Endothelial cell (in vitro differentiated cells): ENCODE results near the gene KLHL24. TPM values are rescaled to one million over a fixed set of nuclear protein-coding genes. Genes with fewer than 3 reads are reported as not detected.
"Not testable (repeated sequence)": the region's sequence is repeated elsewhere in the genome, so short reads cannot be mapped to it uniquely, and the experiment has no call there.

ENCODE experiments used
- DNase-seq: peaks from one replicate; pipeline ENCODE4 v3.0.0; 2021; ENCODE audit warnings: low spot score
- H3K27ac Mint-ChIP-seq: one replicate; pipeline ENCODE4 v1.8.0; 2021; ENCODE audit warnings: mixed read lengths, inconsistent platforms; ENCODE audit not compliant: unreplicated experiment
- H3K27me3 Mint-ChIP-seq: one replicate; pipeline ENCODE4 v1.8.0; 2021; ENCODE audit warnings: mild to moderate bottlenecking, moderate library complexity, mixed read lengths, inconsistent platforms; ENCODE audit not compliant: unreplicated experiment
- H3K36me3 Mint-ChIP-seq: one replicate; pipeline ENCODE4 v1.8.0; 2021; ENCODE audit warnings: mild to moderate bottlenecking, low read depth, mixed read lengths, inconsistent platforms; ENCODE audit not compliant: unreplicated experiment
- H3K4me1 Mint-ChIP-seq: one replicate; pipeline ENCODE4 v1.8.0; 2021; ENCODE audit warnings: mild to moderate bottlenecking, mixed read lengths, inconsistent platforms; ENCODE audit not compliant: unreplicated experiment
- H3K4me3 Mint-ChIP-seq: one replicate; pipeline ENCODE4 v1.8.0; 2021; ENCODE audit warnings: mild to moderate bottlenecking, mixed read lengths, inconsistent platforms; ENCODE audit not compliant: unreplicated experiment
- H3K9me3 Mint-ChIP-seq: one replicate; pipeline ENCODE4 v1.8.0; 2021; ENCODE audit warnings: mixed read lengths, inconsistent platforms; ENCODE audit not compliant: unreplicated experiment
- total RNA-seq: library from RNA; stranded (reverse); fragmentation: NEBNext Ultra II Directional; extraction: Animal tissue kit (Norgen Biotek cat#: 25700); gene quantifications from one replicate; pipeline ENCODE4 v1.2.1, GENCODE V29; 2021; ENCODE audit not compliant: unreplicated experiment
- TF ChIP-seq, protein P1 (sequence below): fragments of 200-600 bp; sonication (generic); IDR thresholded peaks from one replicate; pipeline ENCODE4 v1.5.0; 2021; ENCODE audit warnings: antibody characterized with exemption; ENCODE audit not compliant: unreplicated experiment

Gene KLHL24
- total RNA-seq, 1 donor from 2014 or later = 50.9 TPM

DNA sequence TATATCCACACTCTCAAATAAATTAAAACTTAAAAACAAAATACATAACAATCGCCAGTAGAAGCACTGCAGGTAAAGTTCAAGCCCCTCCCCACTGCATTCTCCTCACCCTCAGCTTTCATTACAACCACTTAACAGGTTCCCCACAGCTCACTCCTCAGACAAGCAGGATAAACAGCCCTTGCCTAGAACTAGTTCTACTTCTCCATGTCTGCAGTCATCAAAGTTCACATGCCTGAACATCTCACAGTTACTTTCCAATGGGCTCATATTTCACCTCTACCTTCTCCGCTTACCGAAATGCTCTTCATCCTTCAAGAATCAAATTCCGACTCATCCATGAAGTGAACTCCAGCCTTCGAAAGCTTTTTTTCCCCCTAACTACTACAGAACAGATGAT, 66.3 kb downstream of the KLHL24 start:
- TF ChIP-seq, protein P1, sequence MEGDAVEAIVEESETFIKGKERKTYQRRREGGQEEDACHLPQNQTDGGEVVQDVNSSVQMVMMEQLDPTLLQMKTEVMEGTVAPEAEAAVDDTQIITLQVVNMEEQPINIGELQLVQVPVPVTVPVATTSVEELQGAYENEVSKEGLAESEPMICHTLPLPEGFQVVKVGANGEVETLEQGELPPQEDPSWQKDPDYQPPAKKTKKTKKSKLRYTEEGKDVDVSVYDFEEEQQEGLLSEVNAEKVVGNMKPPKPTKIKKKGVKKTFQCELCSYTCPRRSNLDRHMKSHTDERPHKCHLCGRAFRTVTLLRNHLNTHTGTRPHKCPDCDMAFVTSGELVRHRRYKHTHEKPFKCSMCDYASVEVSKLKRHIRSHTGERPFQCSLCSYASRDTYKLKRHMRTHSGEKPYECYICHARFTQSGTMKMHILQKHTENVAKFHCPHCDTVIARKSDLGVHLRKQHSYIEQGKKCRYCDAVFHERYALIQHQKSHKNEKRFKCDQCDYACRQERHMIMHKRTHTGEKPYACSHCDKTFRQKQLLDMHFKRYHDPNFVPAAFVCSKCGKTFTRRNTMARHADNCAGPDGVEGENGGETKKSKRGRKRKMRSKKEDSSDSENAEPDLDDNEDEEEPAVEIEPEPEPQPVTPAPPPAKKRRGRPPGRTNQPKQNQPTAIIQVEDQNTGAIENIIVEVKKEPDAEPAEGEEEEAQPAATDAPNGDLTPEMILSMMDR = no peak
- H3K27ac Mint-ChIP-seq = no peak overlapping the region

GRCh38 chr3:183703892-183704291, 68.5 kb downstream of the KLHL24 start:
- not testable (repeated sequence) for H3K4me3 Mint-ChIP-seq, H3K36me3 Mint-ChIP-seq, DNase-seq, H3K27me3 Mint-ChIP-seq, H3K9me3 Mint-ChIP-seq
- Mint-ChIP-seq H3K27ac (peak overlapping the region; percentile 12), H3K4me1 (peaks cover 34% of the 10 kb centered on the region)

More for the DNA sequence above, 66.3 kb downstream of the KLHL24 start:
- Mint-ChIP-seq H3K4me1 (peaks cover 35% of the 10 kb centered on the region), H3K9me3 (no peaks in the 10 kb centered on the region), H3K27me3 (peaks cover 8% of the 10 kb centered on the region), H3K36me3 (peaks cover 9% of the 10 kb centered on the region), H3K4me3 (no peak overlapping the region)
- DNase-seq = no peak

DNA sequence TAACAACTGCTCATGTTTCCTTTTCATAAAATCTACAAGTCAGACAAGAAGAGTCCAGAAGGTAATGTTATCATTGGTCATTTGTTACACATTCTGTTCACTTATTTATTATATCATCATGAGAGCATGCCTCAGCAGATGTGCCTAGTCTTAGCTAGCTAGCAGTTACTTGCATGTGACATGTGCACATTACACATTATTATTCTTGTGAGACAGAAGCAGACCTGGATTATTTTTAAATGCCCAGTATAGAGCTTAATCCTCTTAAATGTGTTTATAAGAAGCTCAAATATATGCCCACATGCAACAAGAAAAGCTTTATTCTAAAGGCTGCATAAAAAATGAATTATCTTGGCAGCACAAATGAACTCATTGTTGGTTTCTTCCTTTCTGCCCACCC, 74.8 kb downstream of the KLHL24 start:
- TF ChIP-seq, protein P1 = no peak
- Mint-ChIP-seq H3K36me3 (peaks cover 2% of the 10 kb centered on the region), H3K27ac (peak overlapping the region; percentile 48), H3K4me1 (peaks cover 10% of the 10 kb centered on the region), H3K4me3 (no peak overlapping the region), H3K9me3 (no peaks in the 10 kb centered on the region), H3K27me3 (no peaks in the 10 kb centered on the region)
- DNase-seq = no peak

- DNase-seq = no peak
- Mint-ChIP-seq H3K9me3 (no peaks in the 10 kb centered on the region), H3K36me3 (peaks cover 6% of the 10 kb centered on the region), H3K27me3 (no peaks in the 10 kb centered on the region), H3K27ac (no peak overlapping the region), H3K4me1 (peaks cover 8% of the 10 kb centered on the region), H3K4me3 (no peak overlapping the region)
- TF ChIP-seq, protein P1 = no peak
These were observed 76.1 kb downstream of the KLHL24 start for GRCh38 chr3:183711516-183711915.

DNA sequence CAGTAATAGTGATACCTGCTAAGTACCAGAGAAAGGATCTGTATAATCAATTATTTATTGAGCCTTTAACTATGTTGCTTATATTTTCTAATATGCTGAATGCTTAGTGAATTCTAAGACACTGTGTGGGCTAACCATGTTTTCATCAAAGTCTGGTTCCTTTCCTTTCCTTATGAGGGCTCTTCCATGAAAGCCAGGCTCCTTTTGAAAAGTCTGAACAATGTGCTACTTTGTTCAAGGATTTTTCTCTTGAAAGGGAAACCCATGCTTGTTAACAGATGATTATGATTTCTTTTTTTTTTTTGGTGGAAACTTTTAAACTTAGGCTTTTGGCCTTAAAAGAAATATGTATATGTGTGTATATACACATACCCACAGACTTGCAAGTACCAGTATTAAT, 79.2 kb downstream of the KLHL24 start:
- peaks cover 8% of the 10 kb centered on the region for H3K4me1 Mint-ChIP-seq
- no peak overlapping the region for H3K27ac Mint-ChIP-seq
- H3K36me3 Mint-ChIP-seq = peaks cover 12% of the 10 kb centered on the region
- H3K9me3 Mint-ChIP-seq = no peaks in the 10 kb centered on the region
- no peak for DNase-seq
- H3K27me3 Mint-ChIP-seq = no peaks in the 10 kb centered on the region
- H3K4me3 Mint-ChIP-seq = no peak overlapping the region
- TF ChIP-seq, protein P1 = no peak

DNA sequence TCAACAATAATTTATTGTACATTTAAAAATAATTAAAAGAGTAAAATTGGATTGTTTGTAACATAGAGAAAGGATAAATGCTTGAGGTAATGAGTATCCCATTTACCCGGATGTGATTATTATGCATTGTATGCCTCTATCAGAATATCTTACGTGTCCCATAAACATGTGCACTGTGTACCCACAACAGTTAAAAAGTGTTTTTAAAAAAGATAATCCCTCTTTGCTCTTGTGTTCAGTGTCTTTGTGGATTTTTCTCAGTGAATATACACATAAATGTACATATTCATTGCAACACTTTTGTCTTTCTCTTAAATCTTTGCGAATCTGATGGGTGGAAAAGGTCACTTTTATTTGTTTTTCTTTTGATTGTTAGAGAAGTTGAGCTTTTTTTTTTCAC, 82.6 kb downstream of the KLHL24 start:
- H3K27ac Mint-ChIP-seq = no peak overlapping the region
- H3K27me3 Mint-ChIP-seq = no peaks in the 10 kb centered on the region
- TF ChIP-seq, protein P1 = no peak
- no peaks in the 10 kb centered on the region for H3K4me1 Mint-ChIP-seq
- H3K9me3 Mint-ChIP-seq = no peaks in the 10 kb centered on the region
- H3K36me3 Mint-ChIP-seq = peaks cover 24% of the 10 kb centered on the region
- no peak for DNase-seq
- no peak overlapping the region for H3K4me3 Mint-ChIP-seq
